ENCODE measurements around the gene RAP1GDS1. TPM values are rescaled to one million over a fixed set of nuclear protein-coding genes. Genes with fewer than 3 reads are reported as not detected.

RAP1GDS1 gene
- total RNA-seq, 3 donors from 2014 or later, result 31.1 to 55.8 (median 33.8) TPM

DNA sequence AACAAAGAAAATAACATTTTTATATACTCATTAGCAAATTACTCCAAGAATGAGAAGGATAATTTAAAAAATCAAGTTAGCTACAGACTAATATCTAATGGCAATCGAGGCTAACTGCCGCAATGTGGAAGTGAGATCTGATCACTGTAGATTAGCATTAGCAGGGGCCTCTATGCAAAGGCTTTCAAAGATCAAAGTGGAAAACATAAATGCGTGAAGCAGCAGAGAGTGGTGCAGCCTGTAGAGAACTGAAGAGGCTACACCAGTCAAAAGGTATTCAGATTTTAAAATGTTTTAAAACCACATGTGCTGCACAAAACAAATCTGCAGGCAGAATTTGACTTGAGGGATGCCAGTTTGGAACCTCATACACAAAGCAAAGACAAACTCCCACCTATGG is 24.0 kb upstream of the RAP1GDS1 start:
- H3K27me3 ChIP-seq, result no peaks in the 10 kb centered on the region
- H3K27ac ChIP-seq, result no peak overlapping the region
- no peak for DNase-seq (ENCODE audit: low spot score in 2 of 2)
- intact Hi-C loops (cut with DNase I; ENCODE audit: low total_unique reads), result no loop called here
- H3K4me1 ChIP-seq, result no peaks in the 10 kb centered on the region
- no peaks in the 10 kb centered on the region for H3K36me3 ChIP-seq
- no peak overlapping the region for H3K4me3 ChIP-seq
- TF ChIP-seq POLR2AphosphoS5 (IDR thresholded peaks at IDR 0.05) (no peak), CTCF (IDR thresholded peaks at IDR 0.05) (no peak), POLR2A (IDR thresholded peaks at IDR 0.05) (no peak)
- H3K9me3 ChIP-seq, result no peaks in the 10 kb centered on the region

DNA sequence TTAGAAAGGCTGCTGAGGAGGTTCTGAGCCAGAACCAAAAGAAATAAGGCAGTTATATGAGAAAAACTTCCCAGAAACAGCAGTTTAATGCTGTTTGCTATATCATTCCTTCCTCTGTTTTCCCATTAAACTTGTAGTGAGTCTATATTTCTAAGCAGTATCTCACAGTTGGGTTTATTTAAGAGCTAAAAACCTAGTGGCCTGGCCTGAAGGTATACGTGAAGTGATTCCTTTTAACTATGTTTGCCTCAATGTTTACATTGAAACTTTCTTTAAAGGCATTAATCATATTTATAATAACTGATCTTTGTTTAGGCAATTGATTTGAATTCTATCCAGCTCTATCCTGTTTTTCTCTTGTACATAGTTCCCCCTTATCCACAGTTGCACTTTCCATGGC is 19.1 kb upstream of the RAP1GDS1 start:
- Histone ChIP-seq H3K36me3 (no peaks in the 10 kb centered on the region), H3K27me3 (no peaks in the 10 kb centered on the region), H3K4me3 (no peak overlapping the region), H3K4me1 (no peaks in the 10 kb centered on the region), H3K27ac (no peak overlapping the region), H3K9me3 (no peaks in the 10 kb centered on the region)
- intact Hi-C loops (cut with DNase I; ENCODE audit: low total_unique reads), result no loop called here
- TF ChIP-seq POLR2AphosphoS5 (IDR thresholded peaks at IDR 0.05) (no peak), POLR2A (IDR thresholded peaks at IDR 0.05) (no peak), CTCF (IDR thresholded peaks at IDR 0.05) (no peak)
- no peak for DNase-seq (ENCODE audit: low spot score in 2 of 2)

GRCh38 chr4:98242538-98242937 is 18.6 kb upstream of the RAP1GDS1 start:
- intact Hi-C loops (cut with DNase I; ENCODE audit: low total_unique reads), result no loop called here
- TF ChIP-seq CTCF (IDR thresholded peaks at IDR 0.05), result no peak
- TF ChIP-seq POLR2AphosphoS5 (IDR thresholded peaks at IDR 0.05), result no peak
- no peak for TF ChIP-seq POLR2A (IDR thresholded peaks at IDR 0.05)
- Histone ChIP-seq H3K9me3 (no peaks in the 10 kb centered on the region), H3K4me3 (no peak overlapping the region), H3K36me3 (no peaks in the 10 kb centered on the region), H3K27me3 (no peaks in the 10 kb centered on the region), H3K4me1 (no peaks in the 10 kb centered on the region), H3K27ac (no peak overlapping the region)
- DNase-seq (ENCODE audit: low spot score in 2 of 2), result no peak

- no peaks in the 10 kb centered on the region for H3K36me3 ChIP-seq
- intact Hi-C loops (cut with DNase I; ENCODE audit: low total_unique reads), result no loop called here
- H3K27me3 ChIP-seq, result no peaks in the 10 kb centered on the region
- H3K27ac ChIP-seq, result no peak overlapping the region
- H3K4me3 ChIP-seq, result no peak overlapping the region
- no peaks in the 10 kb centered on the region for H3K4me1 ChIP-seq
- DNase-seq (ENCODE audit: low spot score in 2 of 2), result no peak
- H3K9me3 ChIP-seq, result no peaks in the 10 kb centered on the region
- TF ChIP-seq POLR2A (IDR thresholded peaks at IDR 0.05) (no peak), POLR2AphosphoS5 (IDR thresholded peaks at IDR 0.05) (no peak)
Measured at GRCh38 chr4:98245226-98245625, 16.0 kb upstream of the RAP1GDS1 start.

DNA sequence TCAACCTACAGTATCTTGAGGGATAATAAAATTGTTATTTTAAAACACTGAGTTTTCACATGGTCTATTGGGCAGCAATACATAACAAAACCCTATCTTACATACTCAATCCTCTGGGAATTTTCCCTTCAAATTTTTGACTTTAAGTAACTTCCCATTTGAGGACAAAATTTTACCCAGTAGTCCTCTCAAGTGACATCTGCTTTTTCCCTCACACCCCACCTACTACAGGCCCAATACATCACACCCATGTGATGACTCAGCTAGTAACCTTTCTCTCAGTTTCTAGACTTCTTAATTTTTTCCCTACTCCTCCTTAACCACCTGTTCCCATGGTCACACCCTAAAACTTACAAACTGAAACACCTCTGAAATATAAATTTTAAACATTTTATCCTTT is 12.2 kb upstream of the RAP1GDS1 start:
- no peak for DNase-seq (ENCODE audit: low spot score in 2 of 2)
- Histone ChIP-seq H3K9me3 (no peaks in the 10 kb centered on the region), H3K4me3 (no peak overlapping the region), H3K4me1 (no peaks in the 10 kb centered on the region), H3K27me3 (no peaks in the 10 kb centered on the region), H3K27ac (no peak overlapping the region), H3K36me3 (no peaks in the 10 kb centered on the region)
- intact Hi-C loops (cut with DNase I; ENCODE audit: low total_unique reads), result no loop called here
- TF ChIP-seq CTCF (IDR thresholded peaks at IDR 0.05) (no peak), POLR2AphosphoS5 (IDR thresholded peaks at IDR 0.05) (no peak), POLR2A (IDR thresholded peaks at IDR 0.05) (no peak)

DNA sequence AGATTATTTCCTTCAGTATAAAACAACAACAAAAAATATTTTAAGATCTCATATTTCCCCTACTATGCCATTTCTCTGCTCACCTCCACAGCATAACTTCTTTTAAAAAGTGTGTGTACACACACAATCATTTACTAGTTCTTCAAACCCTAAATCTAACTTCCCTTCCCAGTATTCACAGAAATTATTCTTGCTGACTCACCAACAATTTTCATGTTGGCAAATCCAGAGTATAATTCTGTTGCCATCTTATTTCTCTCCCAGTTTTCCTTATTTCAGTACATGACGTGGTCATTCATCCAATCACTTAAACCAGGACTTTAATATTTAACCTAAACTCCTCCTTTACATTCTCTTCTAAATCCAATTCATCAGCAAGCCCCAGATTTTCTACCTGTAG is 11.4 kb upstream of the RAP1GDS1 start:
- no peaks in the 10 kb centered on the region for H3K9me3 ChIP-seq
- no peaks in the 10 kb centered on the region for H3K27me3 ChIP-seq
- TF ChIP-seq POLR2A (IDR thresholded peaks at IDR 0.05) (no peak), CTCF (IDR thresholded peaks at IDR 0.05) (no peak), POLR2AphosphoS5 (IDR thresholded peaks at IDR 0.05) (no peak)
- H3K27ac ChIP-seq, result no peak overlapping the region
- no peak overlapping the region for H3K4me3 ChIP-seq
- DNase-seq (ENCODE audit: low spot score in 2 of 2), result no peak
- no peaks in the 10 kb centered on the region for H3K4me1 ChIP-seq
- H3K36me3 ChIP-seq, result no peaks in the 10 kb centered on the region
- intact Hi-C loops (cut with DNase I; ENCODE audit: low total_unique reads), result no loop called here

All from breast epithelium (tissue), 4 donors.